ENCODE results near the gene GRB7.
"Not testable (repeated sequence)": the region's sequence is repeated elsewhere in the genome, so short reads cannot be mapped to it uniquely, and the experiment has no call there.

GRB7 gene

DNA sequence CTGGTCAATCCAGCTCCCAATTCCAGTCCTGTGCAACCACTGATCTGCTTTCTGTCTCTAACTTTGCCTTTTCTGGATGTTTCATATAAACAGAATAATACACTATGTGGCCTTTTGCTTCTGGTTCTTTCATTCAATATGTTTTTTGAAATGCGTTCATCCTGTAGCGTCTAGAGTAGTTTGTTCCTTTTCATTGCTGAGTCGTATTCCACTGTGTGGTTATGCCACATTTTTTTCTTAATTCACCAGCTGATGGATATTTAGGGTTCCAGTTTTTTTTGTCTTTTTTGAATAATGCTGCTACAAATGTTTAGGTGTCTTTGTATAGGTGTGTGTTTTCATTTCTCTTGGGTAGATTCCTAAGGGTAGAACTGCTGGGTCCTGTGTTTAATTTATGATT lies 5.2 kb upstream of the GRB7 start:
- DNase-seq (ENCODE audit: low read depth, low spot score), result no peak

DNA sequence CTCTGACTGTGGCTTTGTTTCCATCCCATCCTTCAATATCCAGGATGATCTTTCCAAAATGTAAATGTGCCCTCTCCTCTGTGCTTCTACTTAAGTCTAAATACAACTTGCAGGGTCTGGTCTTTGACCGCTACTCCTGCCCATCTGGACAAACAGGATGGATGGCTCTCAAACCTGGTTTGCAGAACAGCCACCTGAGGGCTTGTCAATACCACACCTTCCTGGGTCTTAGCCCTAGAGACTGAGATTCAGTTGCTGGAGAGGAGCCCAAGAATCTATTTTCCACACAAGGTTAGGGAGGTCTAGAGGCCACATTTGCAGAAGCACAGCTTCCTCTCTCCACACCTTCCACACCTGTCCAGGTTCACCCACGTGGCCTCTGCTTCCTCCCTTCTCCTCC lies 1.9 kb upstream of the GRB7 start:
- no peak for DNase-seq (ENCODE audit: low read depth, low spot score)

DNA sequence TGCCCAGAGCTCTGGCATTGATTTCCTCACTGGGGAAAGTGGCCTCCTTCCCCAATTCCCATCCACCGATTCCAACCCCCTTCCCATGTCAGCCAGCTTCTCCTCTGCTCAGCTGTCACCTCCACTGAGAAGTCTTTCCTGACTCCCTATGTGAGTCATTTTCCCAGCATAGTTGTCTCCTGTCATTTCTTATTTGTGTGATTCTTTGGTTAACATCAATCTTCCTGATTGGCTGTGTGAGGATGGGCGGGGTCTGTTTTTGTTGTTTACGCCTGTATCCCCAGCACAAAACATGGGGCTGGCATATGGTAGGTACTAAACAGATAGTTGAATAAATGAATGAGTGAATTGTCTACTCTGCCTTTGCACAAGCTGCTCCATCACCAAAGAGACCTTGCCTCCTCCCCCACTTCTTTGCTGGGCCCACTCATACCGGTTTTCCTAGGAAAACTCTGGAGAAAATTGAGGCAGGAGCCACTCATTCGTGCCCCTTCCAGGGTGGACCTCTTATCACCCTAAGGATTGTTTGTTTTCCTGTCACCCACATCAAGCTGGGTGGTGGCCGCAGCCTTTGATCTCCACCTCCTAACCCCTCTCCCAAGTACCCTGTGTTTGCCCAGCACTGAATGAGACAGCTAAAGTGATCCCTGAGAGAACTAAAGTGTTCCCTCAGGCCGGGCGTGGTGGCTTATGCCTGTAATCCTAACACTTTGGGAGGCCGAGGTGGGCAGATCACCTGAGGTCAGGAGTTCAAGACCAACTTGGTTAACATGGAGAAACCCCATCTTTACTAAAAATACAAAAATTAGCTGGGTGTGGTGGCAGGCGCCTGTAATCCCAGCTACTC lies 1.2 kb upstream of the GRB7 start:
- DNase-seq (ENCODE audit: low read depth, low spot score), result no peak

DNA sequence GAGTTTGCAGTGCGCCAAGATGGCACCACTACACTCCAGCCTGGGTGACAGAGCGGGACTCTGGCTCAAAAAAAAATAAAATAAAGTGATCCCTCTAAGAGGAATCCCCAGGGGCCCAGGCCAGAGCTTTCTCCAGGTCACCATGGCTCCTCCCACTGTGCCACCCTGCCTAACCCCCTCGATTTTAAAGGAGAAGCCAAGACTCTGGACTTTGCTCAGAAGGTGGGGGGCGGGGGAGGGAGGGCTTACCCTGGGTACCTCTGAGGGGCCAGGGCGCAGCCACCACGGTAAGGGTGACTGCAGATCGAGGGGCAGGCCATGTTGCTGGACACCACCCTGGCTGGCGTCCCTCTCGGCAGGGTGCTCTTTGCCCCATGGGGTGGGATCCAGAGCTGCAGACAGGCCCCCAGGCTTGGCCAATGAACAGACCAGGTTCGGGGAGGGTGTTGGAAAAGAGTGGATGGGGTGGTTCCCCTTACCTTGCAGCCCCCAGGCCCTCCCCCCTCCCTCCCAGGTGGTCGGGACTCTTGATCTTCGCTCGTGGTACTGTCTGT lies 455 bp upstream of the GRB7 start:
- DNase-seq (ENCODE audit: low read depth, low spot score), result no peak

DNA sequence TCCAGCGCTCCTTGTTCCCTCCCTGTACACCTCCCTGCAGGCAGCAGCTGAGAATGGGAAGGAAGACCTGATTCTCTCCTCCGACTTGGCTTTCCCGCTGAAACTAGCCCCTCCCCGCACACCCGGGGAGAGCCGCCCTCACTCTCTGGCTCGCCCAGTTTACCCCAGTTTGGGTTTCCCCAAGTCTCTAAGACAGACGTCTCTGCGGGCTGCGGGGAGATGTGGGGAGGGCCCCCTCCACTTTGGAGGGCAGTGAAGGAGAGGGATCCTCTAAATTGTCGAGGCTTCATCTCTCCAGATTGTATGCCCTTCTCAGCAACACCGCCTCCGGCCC lies 797 bp downstream of the GRB7 start:
- DNase-seq (ENCODE audit: low read depth, low spot score), result no peak

DNA sequence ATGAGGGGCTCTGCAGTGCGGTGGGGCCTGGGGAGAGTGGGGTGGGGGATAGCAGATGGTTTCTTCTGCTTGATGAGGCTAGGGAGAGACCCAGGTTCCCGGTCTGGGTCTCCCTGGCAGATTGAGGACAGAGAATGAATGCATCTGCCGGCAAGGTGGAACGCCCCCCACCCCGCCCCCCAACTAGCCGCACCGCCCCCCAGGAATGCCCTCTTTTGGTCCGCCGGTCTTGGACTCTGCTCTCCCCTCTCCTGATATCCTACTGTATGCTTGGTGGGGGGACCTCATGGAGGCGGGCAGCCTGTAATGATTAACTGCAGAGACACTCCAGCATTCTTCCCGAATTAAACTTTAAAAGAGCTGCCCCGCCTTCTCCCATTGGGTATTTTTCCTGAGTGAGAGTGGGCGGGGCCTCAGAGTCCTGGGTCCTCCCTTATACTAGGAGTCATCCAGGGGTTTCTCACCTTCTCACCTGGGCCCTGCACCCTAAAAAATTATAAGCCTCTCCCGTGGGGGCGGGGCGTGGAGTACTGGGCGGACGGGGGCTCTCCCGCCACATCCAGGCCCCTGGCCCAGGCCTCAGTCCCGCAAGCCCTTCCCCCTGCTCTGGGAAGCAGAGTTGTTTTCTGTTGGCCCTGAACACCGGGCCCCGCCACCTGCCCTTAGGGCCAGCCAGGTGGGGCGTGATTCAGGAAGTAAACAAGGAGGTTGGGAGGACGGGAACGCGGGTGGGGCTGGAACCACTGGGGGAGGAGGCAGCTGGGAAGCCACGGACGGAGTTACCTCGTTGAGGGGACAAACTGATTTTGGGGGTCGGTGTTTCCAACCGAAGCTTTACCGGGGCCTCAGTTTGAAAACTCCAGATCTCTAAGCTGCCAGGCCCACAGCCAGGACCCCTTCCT lies 1.5 kb downstream of the GRB7 start:
- no peak for DNase-seq (ENCODE audit: low read depth, low spot score)

DNA sequence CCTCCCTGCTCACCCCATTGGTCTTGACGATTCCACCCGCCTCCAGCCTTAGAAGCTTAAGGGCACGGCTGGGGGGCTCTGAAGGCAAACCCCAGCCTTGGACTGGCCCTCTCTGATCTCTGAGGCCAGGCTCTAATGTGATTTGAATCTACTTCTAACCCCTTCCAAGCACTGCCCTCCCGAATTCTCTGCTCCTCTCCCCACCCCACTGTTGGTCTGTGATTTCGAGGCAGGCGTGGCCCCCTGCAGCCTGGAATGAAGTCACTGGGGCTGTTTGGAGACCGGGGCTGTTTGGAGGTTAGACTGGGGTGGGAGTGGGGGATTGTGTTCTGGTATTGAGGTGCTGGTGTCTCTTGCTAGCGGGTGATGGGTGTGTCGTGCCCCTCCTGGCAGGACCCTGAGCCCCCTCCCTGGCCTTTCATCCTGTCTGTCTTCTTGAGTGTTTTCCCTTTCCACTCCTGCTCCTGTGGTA lies 2.2 kb downstream of the GRB7 start:
- no peak for DNase-seq (ENCODE audit: low read depth, low spot score)

DNA sequence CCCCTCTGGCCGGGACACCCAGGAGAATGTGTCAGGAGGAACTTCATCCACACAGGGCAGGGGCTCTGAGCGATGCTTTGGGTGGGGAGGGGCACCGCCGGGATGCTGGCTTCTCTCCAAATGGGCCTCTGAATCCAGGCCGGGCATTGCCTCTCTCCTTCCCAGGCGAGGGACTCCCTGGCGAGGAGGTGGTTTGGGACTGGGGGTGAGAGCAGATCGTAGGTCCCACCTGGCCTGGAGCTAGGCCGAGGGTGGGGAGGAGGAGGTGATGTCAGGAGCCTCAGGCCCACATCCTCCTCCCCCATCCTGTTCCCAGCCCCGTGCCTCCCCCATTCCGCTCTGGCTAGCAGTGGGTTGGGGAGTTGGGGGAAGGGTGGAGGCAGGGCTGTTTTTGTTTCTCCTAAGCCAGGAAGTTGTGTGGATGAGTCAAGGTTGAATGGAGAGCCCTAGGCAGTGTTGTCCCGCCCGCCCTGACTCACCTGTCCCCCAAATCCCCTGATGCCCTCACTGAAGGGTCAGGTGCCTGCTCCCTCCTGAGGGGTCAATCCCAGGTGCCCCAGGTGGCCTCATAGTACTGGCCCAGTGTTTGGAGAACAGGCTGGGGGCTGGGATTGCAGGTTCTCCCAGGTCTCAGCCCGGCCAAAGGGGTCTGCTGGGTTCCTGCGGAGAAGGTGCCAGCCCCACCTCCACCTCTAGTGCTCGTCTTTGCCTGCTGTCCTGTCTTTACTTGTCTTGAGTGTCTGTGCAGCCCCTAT lies 2.8 kb downstream of the GRB7 start:
- DNase-seq (ENCODE audit: low read depth, low spot score), result no peak

DNA sequence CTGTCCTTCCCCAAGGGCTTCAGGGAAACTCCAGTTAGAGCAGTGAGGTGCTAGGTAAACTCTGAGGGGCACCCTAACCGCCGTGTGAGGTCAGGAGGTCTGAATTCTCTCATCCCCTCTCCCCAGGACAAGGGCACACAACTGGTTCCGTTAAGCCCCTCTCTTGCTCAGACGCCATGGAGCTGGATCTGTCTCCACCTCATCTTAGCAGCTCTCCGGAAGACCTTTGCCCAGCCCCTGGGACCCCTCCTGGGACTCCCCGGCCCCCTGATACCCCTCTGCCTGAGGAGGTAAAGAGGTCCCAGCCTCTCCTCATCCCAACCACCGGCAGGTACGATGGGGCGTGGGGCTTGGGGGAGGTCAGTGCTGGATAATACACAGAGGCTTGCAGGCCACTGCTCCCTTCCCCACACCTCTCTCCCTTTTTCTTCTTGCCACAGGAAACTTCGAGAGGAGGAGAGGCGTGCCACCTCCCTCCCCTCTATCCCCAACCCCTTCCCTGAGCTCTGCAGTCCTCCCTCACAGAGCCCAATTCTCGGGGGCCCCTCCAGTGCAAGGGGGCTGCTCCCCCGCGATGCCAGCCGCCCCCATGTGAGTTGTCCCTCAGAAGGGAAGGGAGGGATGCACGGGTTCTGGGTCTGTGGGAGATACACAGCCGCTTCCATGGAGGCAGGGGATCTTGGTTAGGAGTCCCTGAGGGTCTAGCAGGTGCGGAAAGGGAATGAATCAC lies 4.6 kb downstream of the GRB7 start:
- no peak for DNase-seq (ENCODE audit: low read depth, low spot score)

DNA sequence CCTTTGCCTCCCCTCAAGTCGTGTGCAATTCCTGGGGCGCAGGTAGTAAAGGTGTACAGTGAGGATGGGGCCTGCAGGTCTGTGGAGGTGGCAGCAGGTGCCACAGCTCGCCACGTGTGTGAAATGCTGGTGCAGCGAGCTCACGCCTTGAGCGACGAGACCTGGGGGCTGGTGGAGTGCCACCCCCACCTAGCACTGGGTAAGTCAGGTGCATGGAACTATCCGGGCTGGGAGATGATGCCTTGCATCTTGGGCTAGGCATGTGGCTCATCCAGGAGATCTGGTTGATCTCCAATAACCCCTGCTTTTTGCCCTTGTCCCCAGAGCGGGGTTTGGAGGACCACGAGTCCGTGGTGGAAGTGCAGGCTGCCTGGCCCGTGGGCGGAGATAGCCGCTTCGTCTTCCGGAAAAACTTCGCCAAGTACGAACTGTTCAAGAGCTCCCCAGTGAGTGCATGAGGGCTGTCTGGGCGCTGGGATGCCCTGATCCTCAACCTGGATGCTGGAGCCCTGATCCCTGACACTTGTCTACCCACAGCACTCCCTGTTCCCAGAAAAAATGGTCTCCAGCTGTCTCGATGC lies 5.2 kb downstream of the GRB7 start:
- DNase-seq (ENCODE audit: low read depth, low spot score), result no peak

DNA sequence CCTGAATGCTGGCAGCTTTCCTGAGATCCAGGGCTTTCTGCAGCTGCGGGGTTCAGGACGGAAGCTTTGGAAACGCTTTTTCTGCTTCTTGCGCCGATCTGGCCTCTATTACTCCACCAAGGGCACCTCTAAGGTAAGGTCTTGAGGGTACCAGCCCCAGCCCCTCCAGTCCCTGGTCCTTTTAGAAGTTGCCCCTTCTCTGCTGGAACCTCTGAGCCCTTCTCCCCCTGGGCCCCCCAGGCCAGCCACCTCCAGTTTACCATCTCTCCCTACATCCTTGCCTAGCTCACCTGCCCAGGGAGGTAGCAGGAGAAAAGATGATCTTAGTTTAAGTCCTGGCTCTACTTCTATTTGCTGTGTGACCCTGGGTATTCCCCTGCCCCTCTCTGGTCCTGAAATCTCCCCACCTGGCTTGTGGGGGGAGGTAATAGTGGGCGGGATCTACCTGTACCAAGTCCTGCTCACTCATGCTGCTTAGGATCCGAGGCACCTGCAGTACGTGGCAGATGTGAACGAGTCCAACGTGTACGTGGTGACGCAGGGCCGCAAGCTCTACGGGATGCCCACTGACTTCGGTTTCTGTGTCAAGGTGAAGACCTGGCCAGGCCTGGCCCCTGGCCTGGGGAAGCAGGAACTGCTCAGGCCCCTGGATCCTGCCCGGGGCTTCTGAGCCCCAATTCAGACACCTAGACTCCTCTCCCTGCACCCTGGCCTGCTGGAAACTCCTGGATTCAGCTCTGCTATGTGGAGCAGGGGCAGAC lies 6.5 kb downstream of the GRB7 start:
- DNase-seq (ENCODE audit: low read depth, low spot score), result no peak

DNA sequence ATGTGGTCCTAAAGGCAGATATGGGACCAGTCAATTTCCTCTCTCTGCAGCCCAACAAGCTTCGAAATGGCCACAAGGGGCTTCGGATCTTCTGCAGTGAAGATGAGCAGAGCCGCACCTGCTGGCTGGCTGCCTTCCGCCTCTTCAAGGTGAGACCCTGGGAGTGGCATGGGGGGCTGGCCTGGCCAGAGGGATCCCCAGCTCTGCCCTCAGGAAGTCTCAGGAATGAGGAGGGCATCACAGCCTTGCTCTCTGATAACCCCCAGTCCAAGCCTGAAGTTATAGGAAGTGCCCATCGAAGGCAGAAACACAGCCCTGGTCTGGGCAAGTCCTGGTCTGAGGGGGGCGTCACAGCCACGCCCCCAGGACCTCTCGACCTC lies 7.1 kb downstream of the GRB7 start:
- no peak for DNase-seq (ENCODE audit: low read depth, low spot score)

DNA sequence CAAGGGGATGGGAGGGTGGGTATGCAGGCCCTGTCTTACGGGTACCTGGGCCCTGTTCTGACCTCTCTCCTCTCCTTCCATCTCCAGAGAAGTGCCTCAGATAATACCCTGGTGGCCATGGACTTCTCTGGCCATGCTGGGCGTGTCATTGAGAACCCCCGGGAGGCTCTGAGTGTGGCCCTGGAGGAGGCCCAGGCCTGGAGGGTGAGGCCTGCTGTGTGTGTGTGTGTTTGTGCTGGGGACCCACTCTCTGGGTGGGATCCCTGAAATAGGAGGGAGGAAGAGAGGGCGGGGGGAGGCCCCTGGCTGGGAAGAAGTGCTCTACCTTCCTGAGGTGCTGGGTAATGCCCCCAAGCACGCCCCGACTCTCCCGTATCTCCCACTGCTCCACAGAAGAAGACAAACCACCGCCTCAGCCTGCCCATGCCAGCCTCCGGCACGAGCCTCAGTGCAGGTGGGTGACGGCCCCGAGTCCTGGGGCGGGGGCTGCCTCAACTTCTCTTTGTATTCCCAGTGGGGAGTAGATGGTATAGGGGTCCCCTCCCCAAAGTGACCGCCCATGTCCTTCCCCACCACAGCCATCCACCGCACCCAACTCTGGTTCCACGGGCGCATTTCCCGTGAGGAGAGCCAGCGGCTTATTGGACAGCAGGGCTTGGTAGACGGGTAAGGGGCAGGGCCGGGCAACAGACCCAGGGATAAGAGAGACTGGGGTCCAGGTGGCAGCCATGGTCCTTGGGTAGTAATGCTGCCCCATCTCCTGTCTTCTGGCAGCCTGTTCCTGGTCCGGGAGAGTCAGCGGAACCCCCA lies 7.8 kb downstream of the GRB7 start:
- no peak for DNase-seq (ENCODE audit: low read depth, low spot score)

DNA sequence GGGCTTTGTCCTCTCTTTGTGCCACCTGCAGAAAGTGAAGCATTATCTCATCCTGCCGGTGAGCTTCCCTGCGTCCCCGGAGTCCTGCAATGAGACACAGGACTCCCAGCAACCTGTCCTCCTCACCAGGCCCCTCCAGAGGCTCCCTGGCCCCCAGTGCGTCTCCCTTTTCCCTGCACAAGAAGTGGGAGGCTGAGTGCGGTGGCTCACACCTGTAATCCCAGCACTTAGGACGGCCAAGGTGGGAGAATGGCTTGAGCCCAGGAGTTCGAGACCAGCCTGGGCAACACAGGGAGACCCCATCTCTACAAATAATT lies 8.4 kb downstream of the GRB7 start:
- no peak for DNase-seq (ENCODE audit: low read depth, low spot score)

DNA sequence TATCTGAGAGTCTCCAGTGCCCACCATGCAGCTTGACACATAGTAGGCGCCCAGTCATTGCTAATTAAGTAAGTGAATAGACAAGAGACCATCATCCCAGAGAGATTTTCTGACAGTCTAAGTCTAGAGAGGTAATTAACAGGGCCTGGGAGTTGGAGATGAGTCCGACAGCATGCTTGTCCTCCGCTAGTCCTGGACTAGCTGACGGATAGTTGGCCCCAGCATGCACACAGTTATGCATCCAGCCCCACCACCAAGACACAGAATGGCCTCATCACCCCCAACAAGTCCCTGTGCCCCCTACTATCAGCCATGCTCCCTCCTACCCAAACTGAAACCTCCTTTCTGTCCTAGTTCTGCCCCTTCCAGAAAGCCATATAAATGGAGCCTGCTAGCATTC lies 10.0 kb downstream of the GRB7 start:
- DNase-seq (ENCODE audit: low read depth, low spot score), result no peak

DNA sequence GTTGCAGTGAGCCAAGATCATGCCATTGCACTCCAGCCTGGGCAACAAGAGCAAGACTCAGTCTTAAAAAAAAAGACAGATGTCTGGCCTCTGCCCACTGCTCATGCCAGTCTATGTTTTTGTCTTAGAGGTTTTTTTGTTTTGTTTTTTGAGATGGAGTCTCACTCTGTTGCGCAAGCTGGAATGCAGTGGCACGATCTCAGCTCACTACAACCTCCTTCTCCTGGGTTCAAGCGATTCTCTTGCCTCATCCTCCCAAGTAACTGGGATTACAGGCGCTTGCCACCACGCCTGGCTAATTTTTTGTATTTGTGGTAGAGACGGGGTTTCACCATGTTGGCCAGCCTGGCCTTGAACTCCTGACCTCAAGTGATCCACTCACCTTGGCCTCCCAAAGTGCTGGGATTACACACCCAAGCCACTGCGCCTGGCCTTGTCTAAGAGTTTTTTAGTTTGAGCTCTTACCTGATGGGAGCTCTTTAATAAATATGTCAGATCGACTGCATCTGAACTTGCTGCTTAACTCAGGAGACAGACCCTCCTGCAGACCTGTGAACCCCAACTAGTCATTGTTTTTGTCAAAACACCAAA lies 10.8 kb downstream of the GRB7 start:
- not testable (repeated sequence) for DNase-seq (ENCODE audit: low read depth, low spot score)

DNA sequence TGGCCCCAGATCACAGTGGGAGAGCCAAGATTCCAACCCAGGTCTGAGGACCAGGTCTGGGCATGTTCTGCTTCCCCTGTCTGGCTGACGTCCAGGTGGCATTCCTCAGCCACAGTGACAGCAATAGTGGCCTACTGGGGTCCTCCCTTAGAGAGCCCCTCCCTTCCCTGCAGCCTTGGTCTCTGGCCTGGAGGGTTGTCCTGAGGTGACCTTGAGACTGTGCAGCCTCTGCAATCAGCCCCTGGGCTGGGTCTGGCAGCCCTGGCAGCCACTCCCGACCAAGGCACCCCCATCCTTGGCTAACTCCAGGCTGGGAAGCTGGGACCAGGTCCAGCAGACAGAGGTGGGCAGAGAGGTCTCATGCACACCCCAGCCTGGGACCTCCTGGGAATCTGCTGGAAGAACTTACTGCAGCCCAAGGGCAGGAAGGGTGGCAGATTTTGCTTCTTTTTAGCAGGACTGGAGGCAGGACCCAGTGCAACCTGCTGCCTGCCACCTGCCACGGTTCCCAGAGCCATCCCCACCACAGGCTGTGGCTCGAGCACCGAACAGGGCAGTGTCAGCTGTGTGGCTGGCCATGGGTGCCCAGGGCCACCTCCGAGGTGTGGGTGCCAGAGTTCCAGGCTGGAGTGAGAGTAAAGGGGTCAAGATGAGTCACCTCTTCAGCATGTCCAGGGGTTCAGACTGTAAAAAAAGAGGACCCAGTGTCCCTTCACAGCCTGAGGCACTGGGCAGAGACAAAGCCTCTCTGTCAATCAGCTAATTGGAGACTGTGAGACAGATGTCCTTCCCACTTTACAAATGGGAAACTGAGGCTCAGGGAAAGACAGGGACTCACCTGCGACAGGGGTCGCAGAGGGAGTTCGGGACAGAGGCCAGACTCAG lies 12.6 kb downstream of the GRB7 start:
- no peak for DNase-seq (ENCODE audit: low read depth, low spot score)

DNA sequence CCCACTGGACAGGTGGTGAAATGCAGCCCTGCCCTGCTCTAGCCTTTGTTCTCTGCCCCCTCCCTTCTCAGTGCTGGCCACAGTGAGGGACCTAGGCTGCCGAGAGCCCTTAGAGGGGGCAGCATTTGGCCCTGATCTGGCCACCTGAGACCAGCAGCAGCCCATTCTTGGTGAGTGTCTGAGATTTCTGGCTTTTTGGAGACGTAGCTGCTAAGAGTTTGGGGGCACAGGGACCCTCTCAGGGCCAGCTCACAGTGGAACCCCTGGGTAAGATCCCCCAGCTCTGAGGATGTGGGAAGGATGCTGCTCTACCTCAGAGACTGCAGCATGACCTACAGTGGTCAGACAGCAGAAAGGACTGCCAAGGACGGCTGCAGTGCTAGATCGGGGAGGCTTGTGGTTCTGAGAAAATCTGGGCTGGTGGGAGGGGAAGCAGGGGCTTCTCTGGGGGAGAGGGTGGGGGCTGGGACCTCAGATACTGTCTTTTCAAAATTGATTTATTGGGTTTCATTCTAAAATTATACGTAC lies 13.3 kb downstream of the GRB7 start:
- no peak for DNase-seq (ENCODE audit: low read depth, low spot score)
